Measurements from ENCODE around the gene ITGAL.
"Not testable (repeated sequence)": the region's sequence is repeated elsewhere in the genome, so short reads cannot be mapped to it uniquely, and the experiment has no call there.

The ITGAL gene

DNA sequence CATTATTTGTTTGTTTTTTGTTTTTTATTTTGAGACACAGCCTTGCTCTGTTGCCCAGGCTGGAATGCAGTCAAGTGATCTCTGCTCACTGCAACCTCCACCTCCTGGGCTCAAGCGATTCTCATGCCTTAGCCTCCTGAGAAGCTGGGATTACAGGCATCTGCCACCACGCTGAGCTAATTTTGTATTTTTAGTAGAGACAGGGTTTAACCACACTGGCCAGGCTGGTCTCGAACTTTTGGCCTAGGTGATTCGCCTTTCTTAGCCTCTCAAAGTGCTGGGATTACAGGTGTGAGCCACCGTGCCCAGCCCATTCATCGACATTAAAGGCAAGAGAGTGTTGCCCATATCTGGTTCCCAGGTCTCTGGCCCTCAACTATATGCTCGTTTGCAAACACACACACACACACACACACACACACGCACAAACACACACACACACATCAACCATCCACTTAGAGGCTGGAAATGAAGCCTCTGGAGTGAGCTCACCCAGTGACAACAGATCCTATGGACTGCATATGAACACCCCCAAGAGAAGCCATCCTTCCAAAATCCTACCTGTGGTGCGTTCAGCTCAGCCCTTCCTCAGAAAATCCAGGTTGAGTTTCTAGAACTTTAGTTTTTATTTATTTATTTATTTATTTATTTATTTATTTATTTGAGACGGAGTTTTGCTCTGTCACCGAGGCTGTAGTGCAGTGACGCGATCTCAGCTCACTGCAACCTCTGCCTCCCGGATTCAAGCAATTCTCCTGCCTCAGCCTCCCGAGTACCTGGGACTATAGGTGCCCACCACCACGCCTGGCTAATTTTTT, 14.6 kb upstream of the ITGAL start:
- no peak for DNase-seq (ENCODE audit: low spot score)
- FAIRE-seq, result no peak

DNA sequence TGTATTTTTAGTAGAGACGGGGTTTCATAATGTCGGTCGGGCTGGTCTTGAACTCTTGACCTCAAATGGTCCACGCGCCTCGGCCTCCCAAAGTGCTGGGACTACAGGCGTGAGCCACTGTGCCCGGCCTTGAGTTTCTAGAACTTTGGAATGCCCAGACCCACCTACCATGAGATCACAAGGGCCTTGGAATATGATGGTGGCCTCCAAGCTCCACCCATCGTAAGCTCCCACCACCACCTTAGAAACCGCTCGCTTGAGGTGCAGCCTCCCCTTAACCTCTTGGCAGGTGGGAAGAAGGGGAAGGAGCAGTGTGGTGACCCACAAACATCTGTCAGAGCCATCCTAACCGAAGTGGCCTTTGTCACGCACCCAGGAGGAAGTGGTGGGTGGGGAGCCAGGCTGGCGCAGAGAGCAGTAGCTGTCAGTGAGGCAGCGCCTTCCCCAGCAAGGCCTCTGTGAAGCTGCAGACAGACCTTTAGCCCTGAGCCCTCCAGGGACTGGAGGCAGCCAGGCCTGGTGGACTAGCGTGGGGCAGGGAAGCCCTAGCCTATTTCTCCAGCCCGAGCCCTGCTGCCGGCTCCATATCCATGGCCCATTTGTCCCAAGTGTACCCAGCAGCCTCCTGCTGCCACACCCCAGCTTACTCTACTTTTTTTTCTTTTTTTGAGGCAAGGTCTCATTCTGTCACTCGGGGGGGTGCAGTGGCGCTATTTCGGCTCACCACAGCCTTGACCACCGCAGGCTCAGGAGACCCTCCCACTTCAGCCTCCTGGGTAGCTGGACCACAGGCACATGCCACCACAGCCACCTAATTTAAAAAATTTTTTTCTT, 13.8 kb upstream of the ITGAL start:
- FAIRE-seq (no peak), DNase-seq (ENCODE audit: low spot score) (no peak)

- FAIRE-seq (no peak), DNase-seq (ENCODE audit: low spot score) (no peak)
These were observed 13.1 kb upstream of the ITGAL start for GRCh38 chr16:30459456-30459855.

GRCh38 chr16:30461426-30461825, 11.1 kb upstream of the ITGAL start:
- DNase-seq (ENCODE audit: low spot score); FAIRE-seq: not testable (repeated sequence)

DNA sequence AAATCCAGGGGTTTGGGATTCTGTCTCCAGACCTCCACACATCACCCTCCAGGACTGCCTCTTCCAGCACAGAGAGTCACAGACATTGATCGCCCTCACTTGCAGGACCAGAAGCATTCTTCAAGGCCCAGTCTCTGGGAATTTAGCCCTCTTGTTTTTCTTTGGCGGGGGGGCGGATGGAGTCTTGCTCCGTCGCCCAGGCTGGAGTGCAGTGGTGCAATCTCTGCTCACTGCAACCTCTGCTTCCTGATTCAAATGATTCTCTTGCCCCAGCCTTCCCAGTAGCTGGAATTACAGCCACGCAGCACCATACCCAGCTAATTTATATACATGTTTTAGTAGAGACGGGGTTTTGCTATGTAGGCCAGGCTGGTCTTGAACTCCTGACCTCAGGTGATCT, 8.5 kb upstream of the ITGAL start:
- FAIRE-seq, result no peak
- DNase-seq (ENCODE audit: low spot score), result no peak

- DNase-seq (ENCODE audit: low spot score), result no peak
- no peak for FAIRE-seq
These were observed 2.4 kb upstream of the ITGAL start for GRCh38 chr16:30470170-30470512.

GRCh38 chr16:30470632-30470995, 1.9 kb upstream of the ITGAL start:
- no peak for DNase-seq (ENCODE audit: low spot score)
- no peak for FAIRE-seq

DNA sequence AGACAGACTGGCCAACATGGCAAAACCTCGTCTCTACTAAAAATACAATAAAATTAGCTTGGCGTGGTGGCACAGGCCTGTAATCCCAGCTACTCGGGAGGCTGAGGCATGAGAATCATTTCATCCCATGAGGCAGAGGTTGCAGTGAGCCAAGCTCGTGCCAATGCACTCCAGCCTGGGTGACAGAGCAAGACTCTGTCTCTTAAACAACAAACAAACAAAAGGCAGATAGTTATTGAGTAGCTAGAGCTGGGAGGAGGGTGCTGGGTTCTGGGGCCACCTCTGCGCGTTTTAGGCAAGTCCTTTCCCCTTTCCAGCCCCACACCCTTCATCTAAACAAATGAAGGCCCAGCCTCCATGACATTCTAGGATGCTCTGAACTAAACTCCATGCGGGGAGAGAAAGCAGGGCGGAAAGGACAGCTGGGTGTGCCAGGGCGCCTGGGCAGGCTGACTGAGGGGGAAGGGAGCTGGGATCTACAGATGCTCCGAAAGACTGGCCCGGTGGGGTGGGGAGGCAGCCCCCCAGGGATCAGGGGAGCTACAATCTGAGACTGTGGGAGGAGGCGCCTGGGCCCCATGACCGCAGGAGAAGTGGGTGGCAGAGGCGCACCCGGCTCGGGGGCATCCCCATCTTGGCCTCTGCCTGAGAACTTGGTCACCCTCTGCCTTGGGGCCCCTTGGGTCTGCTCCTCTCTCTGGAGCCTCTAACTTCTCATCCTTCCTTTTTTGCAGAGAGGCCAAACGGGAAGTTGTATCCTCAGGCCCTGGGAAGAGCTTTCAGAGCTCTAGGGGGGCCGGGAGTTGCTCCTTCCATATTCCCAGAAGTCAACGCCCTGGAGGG, 910 bp downstream of the ITGAL start:
- DNase-seq (ENCODE audit: low spot score), result no peak
- no peak for FAIRE-seq

DNA sequence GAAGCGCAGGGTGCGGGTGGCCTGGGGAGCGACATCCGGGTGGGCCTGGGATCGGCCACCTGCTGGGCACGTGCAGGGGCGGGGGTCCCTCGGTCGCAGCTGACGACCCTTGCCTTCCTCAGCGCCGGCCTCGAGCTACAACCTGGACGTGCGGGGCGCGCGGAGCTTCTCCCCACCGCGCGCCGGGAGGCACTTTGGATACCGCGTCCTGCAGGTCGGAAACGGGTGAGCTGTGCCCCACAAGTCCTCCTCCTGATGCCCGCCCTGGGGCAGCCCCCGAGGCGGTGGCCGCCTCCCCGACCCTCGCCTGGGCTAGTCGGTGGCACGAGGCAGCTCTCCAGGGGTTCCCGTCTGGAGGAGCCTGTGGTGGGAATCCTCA, 1.5 kb downstream of the ITGAL start:
- DNase-seq (ENCODE audit: low spot score) (no peak), FAIRE-seq (no peak)

GRCh38 chr16:30474684-30475083, 2.1 kb downstream of the ITGAL start:
- FAIRE-seq (no peak), DNase-seq (ENCODE audit: low spot score) (no peak)

GRCh38 chr16:30476991-30477390, 4.4 kb downstream of the ITGAL start:
- no peak for DNase-seq (ENCODE audit: low spot score)

DNA sequence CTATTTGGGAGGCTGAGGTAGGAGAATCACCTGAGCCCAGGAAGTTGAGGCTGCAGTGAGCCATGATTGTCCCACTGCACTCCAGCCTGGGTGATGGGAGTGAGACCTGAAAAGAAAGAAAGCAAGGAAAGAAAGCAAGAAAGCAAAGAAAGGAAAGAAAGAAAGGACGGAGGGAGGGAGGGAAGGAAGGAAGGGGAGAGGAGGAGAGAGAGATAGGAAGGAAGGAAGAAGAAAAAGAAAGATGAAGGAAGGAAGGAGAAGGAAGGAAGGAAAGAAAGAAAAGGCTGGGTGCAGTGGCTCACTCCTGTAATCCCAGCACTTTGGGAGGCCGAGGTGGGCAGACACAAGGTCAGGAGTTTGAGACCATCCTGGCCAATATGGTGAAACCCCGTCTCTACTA, 5.2 kb downstream of the ITGAL start:
- not testable (repeated sequence) for FAIRE-seq; DNase-seq (ENCODE audit: low spot score)

More at GRCh38 chr16:30476991-30477390, 4.4 kb downstream of the ITGAL start:
- FAIRE-seq, result no peak

GRCh38 chr16:30478766-30479478, 6.4 kb downstream of the ITGAL start:
- DNase-seq (ENCODE audit: low spot score) (no peak), FAIRE-seq (no peak)

GRCh38 chr16:30481381-30481780, 8.8 kb downstream of the ITGAL start:
- no peak for DNase-seq (ENCODE audit: low spot score)

GRCh38 chr16:30482366-30482765, 9.8 kb downstream of the ITGAL start:
- no peak for FAIRE-seq

More at GRCh38 chr16:30481381-30481780, 8.8 kb downstream of the ITGAL start:
- FAIRE-seq, result no peak

DNA sequence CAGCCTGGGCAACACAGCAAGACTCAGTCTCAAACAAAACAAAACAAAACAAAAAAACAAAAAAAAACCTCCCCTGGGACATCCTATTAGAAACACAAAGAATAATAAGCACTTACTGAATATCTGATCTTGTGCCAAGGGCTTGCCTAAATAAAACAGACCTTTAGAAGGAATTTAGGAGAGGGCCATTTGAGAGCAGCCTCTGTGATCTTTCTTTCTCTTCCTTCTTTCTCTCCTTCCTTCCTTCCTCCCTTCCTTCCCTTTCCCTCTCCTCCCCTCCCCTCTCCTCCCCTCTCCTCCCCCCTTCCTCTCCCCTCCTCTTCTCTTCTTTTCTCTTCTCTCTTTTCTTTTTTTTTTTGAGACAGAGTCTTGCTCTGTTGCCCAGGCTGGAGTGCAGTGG, 12.3 kb downstream of the ITGAL start:
- FAIRE-seq (no peak), DNase-seq (ENCODE audit: low spot score) (no peak)

More at GRCh38 chr16:30482366-30482765, 9.8 kb downstream of the ITGAL start:
- no peak for DNase-seq (ENCODE audit: low spot score)

- DNase-seq (ENCODE audit: low spot score), result no peak
- no peak for FAIRE-seq
These were observed 13.4 kb downstream of the ITGAL start for GRCh38 chr16:30485818-30486436.

DNA sequence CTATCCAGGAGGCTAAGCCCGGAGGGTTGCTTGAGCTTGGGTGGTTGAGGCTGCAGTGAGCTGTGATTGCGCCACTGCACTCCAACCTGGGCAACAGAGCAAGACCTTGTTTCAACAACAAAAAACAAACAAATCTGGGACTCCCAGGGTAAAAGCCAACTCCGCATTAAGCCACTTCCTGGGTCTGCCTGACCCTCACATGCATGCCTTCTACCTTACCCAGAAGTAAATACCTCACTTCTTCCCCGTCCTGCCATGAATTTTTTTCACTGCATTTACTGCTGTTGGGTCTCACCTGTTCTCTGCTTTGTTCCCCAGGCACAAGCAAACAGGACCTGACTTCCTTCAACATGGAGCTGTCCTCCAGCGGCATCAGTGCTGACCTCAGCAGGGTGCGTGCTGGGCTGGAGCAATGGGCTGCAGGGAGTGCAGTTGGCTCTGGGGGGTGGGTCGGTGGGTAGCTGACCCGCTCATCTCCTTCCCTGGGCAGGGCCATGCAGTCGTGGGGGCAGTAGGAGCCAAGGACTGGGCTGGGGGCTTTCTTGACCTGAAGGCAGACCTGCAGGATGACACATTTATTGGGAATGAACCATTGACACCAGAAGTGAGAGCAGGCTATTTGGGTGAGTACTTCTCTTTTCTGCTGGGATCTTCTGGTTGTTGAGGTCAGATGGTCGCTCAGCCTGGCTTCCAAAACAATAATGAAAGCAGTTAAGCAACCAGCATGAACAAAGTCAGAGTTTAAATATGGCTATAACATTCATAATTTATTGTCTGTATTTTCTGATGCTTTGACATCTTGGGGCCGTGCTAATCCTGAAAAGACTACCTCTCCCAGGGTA, 16.4 kb downstream of the ITGAL start:
- DNase-seq (ENCODE audit: low spot score) (no peak), FAIRE-seq (no peak)

GRCh38 chr16:30490210-30490609, 17.7 kb downstream of the ITGAL start:
- no peak for FAIRE-seq
- DNase-seq (ENCODE audit: low spot score), result no peak

- FAIRE-seq (no peak), DNase-seq (ENCODE audit: low spot score) (no peak)
These were observed 18.7 kb downstream of the ITGAL start for GRCh38 chr16:30491229-30491628.

Measured in RCC 7860 (cell line).